ENCODE data around the gene FAM25C.
"Not testable (repeated sequence)": the region's sequence is repeated elsewhere in the genome, so short reads cannot be mapped to it uniquely, and the experiment has no call there.

FAM25C gene

DNA sequence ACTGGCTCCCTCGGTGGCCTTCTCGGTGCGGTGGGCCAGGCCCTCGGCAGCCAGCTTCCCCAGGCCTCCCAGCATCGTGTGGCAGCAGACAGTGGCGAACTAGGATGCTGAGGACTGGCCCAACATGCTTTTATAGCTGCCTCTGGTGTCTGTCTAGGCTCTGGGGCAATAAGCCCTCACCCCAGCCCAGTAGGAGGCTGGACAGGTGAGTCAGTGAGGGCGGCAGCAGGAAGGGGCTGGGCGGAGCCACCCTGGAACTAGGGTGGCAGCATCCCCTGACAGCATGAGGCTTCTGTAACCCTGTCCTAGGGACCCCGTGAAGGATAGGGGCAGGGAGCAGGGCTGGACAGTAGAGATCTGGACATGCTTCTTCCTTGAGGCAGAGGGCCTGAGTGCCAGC is at the start of gene FAM25C:
FAM25C (minus strand) TSS at position 101 of the 400 bp plus-strand sequence; CDS start at position 75, 26 bp downstream.
- H3K36me3 Mint-ChIP-seq, H3K27me3 Mint-ChIP-seq, H3K9me3 Mint-ChIP-seq, H3K4me1 Mint-ChIP-seq, DNase-seq, CTCF ChIA-PET, H3K4me3 Mint-ChIP-seq, H3K27ac Mint-ChIP-seq: not testable (repeated sequence)

DNA sequence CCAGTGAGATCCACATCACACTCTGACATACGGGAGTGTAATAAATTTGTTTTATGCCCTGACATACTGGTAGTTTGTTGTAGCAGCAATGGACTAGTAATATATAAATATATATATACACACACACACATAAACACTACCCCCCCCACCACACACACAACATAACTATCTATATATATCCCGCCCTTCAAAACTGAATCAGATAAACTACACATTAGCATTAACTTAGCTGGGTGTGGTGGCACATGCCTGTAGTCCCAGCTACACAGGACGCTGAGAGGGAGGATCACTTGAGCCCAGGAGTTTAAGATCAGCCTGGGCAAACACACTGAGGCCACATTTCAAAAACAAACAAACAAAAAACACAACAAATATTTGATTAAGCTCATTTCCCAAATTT is 45.0 kb upstream of the FAM25C start:
- DNase-seq, H3K9me3 Mint-ChIP-seq, H3K27me3 Mint-ChIP-seq, H3K4me1 Mint-ChIP-seq, CTCF ChIA-PET, H3K27ac Mint-ChIP-seq, H3K4me3 Mint-ChIP-seq, H3K36me3 Mint-ChIP-seq: not testable (repeated sequence)

DNA sequence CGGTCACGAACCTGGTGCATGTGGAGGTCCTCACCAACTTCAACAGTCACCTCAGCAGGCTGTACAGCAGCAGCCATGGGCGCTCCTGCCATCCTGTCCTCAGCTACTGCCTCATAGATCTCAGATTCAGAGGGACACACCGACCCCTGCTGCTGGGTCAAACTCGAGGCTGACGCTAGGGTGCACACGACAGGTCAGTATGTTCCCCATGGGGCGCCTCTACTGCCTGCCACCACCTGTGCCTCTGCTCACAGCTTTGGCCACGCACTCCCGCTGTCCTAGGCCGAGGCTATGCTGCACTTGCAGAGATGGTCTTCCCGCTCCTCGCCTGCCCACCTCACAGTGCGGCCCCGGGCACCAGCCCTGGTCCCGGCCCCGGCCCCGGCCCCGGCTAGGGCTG is 31.8 kb upstream of the FAM25C start:
- H3K9me3 Mint-ChIP-seq, H3K36me3 Mint-ChIP-seq, H3K27ac Mint-ChIP-seq, H3K4me1 Mint-ChIP-seq, H3K27me3 Mint-ChIP-seq, CTCF ChIA-PET, DNase-seq, H3K4me3 Mint-ChIP-seq: not testable (repeated sequence)

- H3K27ac Mint-ChIP-seq, H3K27me3 Mint-ChIP-seq, DNase-seq, H3K36me3 Mint-ChIP-seq, H3K4me1 Mint-ChIP-seq, CTCF ChIA-PET, H3K9me3 Mint-ChIP-seq, H3K4me3 Mint-ChIP-seq: not testable (repeated sequence)
Measured at GRCh38 chr10:48002306-48002705, 2.7 kb upstream of the FAM25C start.

DNA sequence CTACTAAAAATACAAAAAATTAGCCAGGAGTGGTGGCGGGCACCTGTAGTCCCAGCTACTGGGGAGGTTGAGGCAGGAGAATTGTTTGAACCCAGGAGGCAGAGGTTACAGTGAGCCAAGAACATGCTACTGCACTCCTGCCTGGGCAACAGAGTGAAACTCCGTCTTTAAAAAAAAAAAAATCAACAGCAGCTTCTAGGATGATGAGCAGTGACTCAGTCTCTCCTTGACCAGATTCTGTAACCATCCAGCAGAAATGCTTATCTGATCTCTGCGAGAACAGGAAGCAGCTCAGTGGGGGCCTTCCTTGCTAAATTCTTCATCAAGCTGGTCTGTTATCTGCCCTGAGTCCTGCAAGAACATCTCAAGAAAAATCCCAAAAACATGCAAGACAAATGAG is 5.5 kb downstream of the FAM25C start:
- H3K9me3 Mint-ChIP-seq, H3K4me3 Mint-ChIP-seq, H3K36me3 Mint-ChIP-seq, H3K27me3 Mint-ChIP-seq, H3K27ac Mint-ChIP-seq, DNase-seq, H3K4me1 Mint-ChIP-seq, CTCF ChIA-PET: not testable (repeated sequence)

DNA sequence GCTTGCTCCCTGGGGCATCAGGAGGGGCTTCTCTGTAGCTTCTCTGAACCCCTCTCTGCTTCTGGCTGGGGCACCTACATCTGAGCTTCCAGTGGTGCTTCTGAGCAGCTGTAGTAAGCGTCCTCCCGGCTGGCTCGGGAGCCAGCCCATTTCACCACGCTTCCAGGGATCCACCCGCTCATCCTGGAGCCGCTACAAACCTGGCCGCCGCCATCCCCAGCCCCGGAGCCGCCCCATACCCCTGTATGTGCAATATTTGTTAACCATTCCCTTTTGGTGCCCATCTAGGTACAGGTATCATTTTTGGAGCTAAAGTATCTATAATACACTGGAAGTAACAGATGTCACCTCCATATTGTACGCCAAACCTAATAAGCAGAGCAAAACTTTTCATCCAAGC is 7.0 kb downstream of the FAM25C start:
- CTCF ChIA-PET, H3K27ac Mint-ChIP-seq, H3K9me3 Mint-ChIP-seq, H3K27me3 Mint-ChIP-seq, DNase-seq, H3K4me1 Mint-ChIP-seq, H3K4me3 Mint-ChIP-seq, H3K36me3 Mint-ChIP-seq: not testable (repeated sequence)

DNA sequence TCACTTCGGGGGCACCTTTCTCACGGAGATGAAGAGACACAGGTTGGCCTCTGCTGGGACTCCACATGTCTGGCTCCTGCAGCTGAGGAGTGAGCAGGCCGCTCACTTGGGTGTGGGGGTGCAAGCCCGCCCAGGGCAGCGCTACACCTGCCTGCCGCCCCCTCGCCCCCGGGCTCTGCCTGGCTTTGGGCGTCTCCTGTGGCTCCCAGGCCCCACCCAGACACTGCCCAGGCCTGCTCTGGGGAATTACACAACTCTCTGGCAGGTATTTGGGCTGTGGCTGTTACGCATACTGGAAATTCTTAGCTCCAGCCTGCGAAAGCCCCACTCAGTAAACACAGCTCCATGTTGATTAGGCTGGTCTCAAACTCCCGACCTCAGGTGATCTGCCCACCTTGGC is 7.9 kb downstream of the FAM25C start:
- H3K27me3 Mint-ChIP-seq, H3K4me3 Mint-ChIP-seq, H3K4me1 Mint-ChIP-seq, CTCF ChIA-PET, H3K27ac Mint-ChIP-seq, DNase-seq, H3K36me3 Mint-ChIP-seq, H3K9me3 Mint-ChIP-seq: not testable (repeated sequence)

- H3K27ac Mint-ChIP-seq, H3K9me3 Mint-ChIP-seq, H3K27me3 Mint-ChIP-seq, CTCF ChIA-PET, H3K4me1 Mint-ChIP-seq, H3K36me3 Mint-ChIP-seq, DNase-seq, H3K4me3 Mint-ChIP-seq: not testable (repeated sequence)
Measured at GRCh38 chr10:47990097-47990496, 9.5 kb downstream of the FAM25C start.

DNA sequence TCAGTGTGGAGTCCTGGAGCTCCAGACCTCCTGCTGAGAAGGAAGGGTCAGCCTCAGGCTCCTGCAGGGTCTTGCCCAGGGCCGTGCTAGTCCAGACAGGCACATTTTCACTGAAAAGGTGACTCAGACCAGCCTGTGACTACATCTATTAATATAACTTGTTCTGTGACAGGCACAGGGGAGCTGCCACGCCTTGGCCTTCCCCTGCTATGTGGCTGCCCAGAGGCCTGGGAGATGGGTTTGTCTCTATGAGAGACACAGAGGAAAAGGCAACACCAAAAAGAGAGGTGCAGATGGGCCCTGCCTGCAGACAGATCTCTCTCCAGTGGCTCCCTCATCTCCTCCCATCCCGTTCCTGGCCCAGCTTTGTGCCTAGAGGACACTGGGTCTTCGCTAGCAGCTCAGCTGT is 10.0 kb downstream of the FAM25C start:
- H3K4me3 Mint-ChIP-seq, DNase-seq, H3K9me3 Mint-ChIP-seq, H3K36me3 Mint-ChIP-seq, H3K27me3 Mint-ChIP-seq, H3K4me1 Mint-ChIP-seq, CTCF ChIA-PET, H3K27ac Mint-ChIP-seq: not testable (repeated sequence)

GRCh38 chr10:47988718-47989541 is 10.7 kb downstream of the FAM25C start:
- not testable (repeated sequence) for H3K27ac Mint-ChIP-seq

GRCh38 chr10:47987952-47988351 is 11.6 kb downstream of the FAM25C start:
- H3K4me3 Mint-ChIP-seq, H3K27me3 Mint-ChIP-seq, H3K4me1 Mint-ChIP-seq, H3K27ac Mint-ChIP-seq, H3K36me3 Mint-ChIP-seq, H3K9me3 Mint-ChIP-seq, CTCF ChIA-PET, DNase-seq: not testable (repeated sequence)

More at GRCh38 chr10:47988718-47989541, 10.7 kb downstream of the FAM25C start:
- H3K4me3 Mint-ChIP-seq, H3K27me3 Mint-ChIP-seq, H3K36me3 Mint-ChIP-seq, H3K4me1 Mint-ChIP-seq, DNase-seq, CTCF ChIA-PET, H3K9me3 Mint-ChIP-seq: not testable (repeated sequence)

- H3K9me3 Mint-ChIP-seq, H3K27ac Mint-ChIP-seq, H3K4me3 Mint-ChIP-seq, H3K27me3 Mint-ChIP-seq, CTCF ChIA-PET, DNase-seq, H3K36me3 Mint-ChIP-seq, H3K4me1 Mint-ChIP-seq: not testable (repeated sequence)
Measured at GRCh38 chr10:47986413-47987230, 13.0 kb downstream of the FAM25C start.

DNA sequence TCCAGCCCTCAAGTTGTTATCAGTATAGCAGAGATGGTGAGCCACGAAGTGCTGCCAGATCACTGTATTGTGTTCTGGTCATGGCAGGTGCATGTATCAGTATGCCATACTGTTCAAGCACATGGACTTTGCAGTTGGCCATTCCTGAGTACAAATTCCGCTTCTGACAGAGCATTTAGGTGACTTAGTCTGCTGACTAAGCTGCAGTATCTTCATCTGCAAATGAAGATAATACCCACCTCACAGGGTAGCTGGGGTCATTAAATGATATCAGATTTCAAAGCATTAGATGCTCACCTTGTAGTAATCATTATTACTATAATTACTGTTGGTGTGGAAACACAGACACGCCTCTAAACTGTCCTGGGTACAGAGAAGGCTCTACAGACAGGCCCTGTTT is 24.2 kb downstream of the FAM25C start:
- H3K36me3 Mint-ChIP-seq, H3K27me3 Mint-ChIP-seq, CTCF ChIA-PET, H3K4me3 Mint-ChIP-seq, H3K9me3 Mint-ChIP-seq, DNase-seq, H3K4me1 Mint-ChIP-seq, H3K27ac Mint-ChIP-seq: not testable (repeated sequence)

DNA sequence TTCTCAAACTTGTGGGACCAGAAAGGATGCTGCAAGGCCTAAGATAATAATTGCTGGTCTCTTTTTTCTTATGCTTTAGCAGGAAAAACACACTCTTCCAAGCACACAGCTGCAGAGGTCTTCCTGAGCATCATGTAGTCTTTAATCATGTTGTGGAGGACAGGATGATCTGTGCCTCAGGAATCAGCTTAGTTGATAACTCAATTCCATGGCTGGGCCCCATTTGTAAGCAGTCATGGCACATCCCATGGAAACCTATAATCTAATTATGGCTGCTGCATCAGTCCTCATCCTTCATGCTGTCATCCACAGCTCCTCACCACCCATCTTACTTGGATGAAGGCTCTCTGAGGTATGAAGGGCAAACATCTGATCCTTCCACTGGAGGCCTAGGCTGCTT is 26.5 kb downstream of the FAM25C start:
- DNase-seq, CTCF ChIA-PET, H3K4me3 Mint-ChIP-seq, H3K27ac Mint-ChIP-seq, H3K27me3 Mint-ChIP-seq, H3K9me3 Mint-ChIP-seq, H3K36me3 Mint-ChIP-seq, H3K4me1 Mint-ChIP-seq: not testable (repeated sequence)

DNA sequence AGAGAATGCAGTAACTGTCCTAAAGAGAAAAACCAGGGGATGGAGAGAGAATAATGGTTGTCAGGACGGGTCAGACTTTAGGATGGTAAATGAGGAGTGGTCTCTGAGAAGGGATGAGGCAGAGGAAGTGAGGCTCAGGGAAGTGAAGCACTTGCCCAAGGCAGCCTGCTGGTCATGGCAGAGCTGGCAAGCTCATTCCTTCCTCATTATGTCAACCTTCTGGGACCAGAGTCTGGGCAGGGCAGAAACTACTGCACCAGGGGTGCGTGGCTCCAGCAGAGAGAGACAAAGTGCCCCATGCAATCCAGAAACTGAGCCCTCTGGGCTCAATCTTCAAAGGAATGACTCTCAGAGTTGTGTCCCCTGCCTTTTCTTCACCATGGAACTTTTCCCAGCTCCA is 27.5 kb downstream of the FAM25C start:
- CTCF ChIA-PET, H3K36me3 Mint-ChIP-seq, H3K4me1 Mint-ChIP-seq, H3K4me3 Mint-ChIP-seq, H3K27me3 Mint-ChIP-seq, DNase-seq, H3K27ac Mint-ChIP-seq, H3K9me3 Mint-ChIP-seq: not testable (repeated sequence)

Data from activated naive CD4-positive, alpha-beta T cell treated with anti-CD3 and anti-CD28 coated beads, Interleukin-2, amount 10 ng/mL, durations not matched to agents 7 days and 5 days (primary cell).